OCI-LY7 (cell line): ENCODE data around the gene YIPF1.

Experiments used
- CTCF ChIP-seq: fragments of 200-600 bp; sonication (generic); conservative IDR thresholded peaks from 2 replicates; pipeline ENCODE4 v1.5.1; 2014; ENCODE audit warnings: mild to moderate bottlenecking, antibody characterized with exemption, low read length, moderate library complexity, mixed read lengths
- EZH2phosphoT487 ChIP-seq: fragments of 200-600 bp; sonication (generic); IDR thresholded peaks from 2 replicates; pipeline ENCODE4 v1.6.1; 2018; ENCODE audit warnings: low read depth, borderline replicate concordance, mild to moderate bottlenecking, mixed run types, antibody characterized with exemption, low read length, moderate library complexity, mixed read lengths

GRCh38 chr1:53835491-53835890, 54.1 kb downstream of the YIPF1 start:
- TF ChIP-seq EZH2phosphoT487: no peak
- TF ChIP-seq CTCF: no peak
